HG02973 (cell line): ENCODE data around the gene ZNF488.

Experiments used
- ATAC-seq: cut with Tn5 transposase; IDR thresholded peaks from one replicate; pipeline ENCODE4 v1.9.1; 2021; ENCODE audit warnings: moderate library complexity; ENCODE audit not compliant: unreplicated experiment

Gene ZNF488

DNA sequence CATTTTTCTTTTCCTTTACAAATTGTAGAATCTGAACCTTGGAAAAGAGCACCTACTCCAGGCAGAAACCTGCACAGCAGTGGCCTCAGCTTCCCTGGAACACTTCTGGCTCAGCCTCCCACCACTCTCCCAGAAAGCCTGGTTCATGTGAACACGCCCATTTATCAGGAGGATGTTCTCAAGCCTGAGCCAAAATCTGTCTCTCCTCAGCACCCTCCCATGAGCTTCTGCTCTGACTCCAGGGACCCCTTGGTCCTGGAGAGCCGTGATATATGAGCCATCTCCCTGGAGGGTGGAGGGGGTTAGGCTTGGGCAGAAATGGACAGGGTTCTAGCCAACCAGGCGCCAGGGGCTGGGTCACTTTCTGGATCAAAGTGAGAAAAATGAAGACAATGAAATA is 51.7 kb downstream of the ZNF488 start:
- ATAC-seq = no peak

DNA sequence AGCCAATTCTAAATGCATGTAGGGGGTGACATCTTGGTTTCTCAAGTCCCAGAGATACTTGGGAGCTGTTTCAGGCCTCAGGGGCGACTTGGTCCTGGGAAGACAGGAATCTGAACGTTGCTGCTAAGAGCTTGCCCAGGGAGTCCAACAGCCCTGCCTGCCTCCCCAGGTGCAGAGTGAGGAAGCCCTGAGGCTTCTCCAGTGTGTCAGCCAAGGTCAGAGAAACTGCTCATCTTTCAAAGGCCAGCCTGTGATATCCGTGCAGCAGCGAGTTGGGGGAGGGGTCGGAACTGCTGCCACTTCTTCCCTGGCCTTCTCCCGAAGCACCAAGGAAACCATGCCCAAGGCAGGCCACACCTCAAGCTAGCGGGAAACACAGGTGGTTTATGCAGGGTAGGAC is 52.1 kb downstream of the ZNF488 start:
- ATAC-seq = no peak

DNA sequence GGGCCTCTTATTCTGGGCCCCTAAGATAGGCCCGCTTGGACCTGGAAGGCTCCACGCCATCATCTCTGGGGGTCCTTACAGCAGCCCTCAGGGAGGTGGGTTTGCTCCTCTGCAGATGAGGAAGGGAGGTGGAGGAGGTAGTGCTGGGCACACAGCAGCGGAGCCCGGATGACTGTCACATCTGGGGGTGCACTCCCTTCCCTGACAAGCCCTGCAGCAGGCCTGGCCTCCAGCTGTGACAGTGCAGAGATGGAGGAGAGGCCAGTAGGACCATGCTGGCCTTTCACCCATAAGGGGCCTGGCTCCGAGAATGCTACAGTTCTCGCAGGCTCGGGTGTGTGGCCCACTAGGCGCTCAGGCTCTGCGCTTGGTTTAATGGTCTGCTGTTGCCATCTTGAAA is 52.6 kb downstream of the ZNF488 start:
- no peak for ATAC-seq

DNA sequence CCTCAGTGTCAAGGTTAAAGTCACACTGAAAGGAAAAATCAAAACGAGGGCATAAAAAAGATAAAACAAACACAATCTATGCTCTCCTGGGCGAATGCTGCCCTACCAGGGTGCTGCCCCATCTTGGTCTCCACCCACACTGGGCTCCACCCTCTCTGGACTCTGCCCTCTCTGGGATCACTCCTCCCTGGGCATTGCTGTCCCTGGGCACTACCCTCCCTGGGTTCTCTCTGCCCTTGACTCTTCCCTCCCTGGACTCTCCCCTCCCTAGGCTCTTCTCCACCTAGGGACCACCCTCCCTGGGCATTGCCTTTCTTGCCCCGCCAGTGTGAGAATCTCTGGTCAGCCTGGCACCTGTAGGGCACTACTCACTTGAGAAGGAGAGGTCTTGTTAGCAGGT is 53.3 kb downstream of the ZNF488 start:
- ATAC-seq = no peak

DNA sequence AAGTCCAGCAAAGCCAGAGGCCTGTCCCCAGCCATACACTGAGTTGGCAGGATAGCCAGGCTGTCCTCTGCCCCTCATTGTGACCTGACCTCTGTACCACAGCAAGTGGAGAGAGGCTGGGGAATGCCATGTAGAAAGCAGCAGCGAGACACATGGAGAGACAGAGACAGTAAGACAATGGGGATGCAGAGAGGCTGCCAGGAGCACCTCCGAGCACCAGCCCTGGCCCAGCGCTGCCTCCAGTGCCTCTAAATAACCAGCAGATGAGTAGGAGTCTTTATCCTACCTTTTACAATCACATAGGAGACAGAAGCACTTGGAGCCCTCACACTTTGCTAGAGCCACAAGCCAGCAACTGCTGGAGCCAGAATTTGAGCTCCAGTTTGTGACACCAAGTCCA is 53.7 kb downstream of the ZNF488 start:
- ATAC-seq = no peak

DNA sequence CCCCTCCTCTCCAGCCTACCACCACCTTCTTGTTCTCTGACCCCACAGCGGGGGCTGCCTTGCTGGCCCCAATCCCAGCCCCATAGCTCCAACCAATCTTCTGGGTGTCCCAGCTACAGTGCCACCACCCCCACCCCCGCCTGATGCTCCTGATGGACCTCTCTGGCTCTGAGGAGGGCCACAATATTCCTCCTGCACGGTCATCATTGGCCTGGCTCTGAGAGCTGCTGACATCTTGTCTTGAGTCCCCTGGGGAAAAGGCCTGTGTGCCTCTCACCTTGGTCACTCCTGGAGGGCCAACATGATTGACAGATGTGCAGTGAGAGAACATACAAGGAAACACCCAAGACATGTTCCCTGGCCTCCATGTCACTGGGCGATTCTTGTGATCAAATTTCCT is 54.2 kb downstream of the ZNF488 start:
- ATAC-seq = no peak

DNA sequence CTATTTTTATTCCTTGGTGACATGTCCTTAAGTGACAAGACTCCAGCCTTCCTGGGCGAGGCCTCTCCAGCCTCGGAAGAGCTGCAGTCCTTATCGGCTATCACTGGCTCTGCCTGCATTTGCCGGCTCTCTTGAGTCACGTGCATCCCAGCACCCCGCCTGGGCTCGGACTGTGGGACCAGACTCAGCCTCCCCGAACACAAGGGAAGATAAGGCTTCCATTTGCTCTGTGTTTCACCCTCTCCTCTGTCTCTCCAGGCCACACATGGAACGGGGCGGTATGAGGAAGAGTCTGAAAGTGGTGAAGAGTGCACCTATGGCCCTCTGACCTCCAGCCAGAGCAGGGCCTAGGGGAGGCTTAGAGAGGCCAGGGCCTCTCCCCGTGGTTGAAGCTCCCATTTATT is 57.2 kb downstream of the ZNF488 start:
- ATAC-seq = no peak

DNA sequence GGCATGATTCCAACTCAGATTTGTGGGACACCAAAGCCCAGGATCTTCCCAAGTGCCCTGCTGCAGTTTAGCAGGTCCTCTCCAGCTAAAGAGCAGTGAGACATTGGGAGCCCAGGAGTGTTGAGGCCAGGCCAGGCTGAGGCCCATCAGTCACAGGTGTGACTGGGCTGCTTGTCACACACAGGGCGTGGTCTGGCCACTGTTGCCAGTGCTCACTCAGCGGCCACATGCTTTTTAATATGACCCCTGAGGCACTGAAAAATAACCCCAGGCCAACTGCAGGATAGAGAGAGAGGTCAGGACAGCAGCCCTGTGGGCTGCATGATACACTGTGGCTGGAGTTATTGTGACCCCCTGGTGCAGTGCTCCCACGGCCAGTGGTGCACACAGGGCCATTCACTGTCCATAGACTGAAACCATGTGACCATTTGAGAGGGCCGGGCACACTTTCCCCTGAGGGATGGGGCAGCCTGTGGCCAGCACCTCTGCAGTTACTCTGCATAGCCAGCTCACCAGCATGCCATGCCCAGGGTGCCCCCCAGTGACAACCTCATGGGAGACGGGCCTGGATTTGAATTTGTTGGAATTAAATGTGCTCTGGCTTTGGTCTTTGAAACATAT is 57.7 kb downstream of the ZNF488 start:
- ATAC-seq = no peak

DNA sequence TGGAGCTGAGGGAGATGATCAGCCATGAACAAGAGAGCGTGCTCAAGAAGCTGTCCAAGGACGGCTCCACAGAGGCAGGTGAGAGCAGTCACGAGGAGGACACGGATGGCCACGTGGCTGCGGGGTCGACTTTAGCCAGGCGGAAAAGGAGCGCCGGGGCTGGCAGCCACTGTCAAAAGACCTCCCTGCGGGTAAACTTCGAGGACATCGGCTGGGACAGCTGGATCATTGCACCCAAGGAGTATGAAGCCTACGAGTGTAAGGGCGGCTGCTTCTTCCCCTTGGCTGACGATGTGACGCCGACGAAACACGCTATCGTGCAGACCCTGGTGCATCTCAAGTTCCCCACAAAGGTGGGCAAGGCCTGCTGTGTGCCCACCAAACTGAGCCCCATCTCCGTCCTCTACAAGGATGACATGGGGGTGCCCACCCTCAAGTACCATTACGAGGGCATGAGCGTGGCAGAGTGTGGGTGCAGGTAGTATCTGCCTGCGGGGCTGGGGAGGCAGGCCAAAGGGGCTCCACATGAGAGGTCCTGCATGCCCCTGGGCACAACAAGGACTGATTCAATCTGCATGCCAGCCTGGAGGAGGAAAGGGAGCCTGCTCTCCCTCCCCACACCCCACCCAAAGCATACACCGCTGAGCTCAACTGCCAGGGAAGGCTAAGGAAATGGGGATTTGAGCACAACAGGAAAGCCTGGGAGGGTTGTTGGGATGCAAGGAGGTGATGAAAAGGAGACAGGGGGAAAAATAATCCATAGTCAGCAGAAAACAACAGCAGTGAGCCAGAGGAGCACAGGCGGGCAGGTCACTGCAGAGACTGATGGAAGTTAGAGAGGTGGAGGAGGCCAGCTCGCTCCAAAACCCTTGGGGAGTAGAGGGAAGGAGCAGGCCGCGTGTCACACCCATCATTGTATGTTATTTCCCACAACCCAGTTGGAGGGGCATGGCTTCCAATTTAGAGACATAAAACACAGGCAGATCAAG is 58.5 kb downstream of the ZNF488 start:
- ATAC-seq = no peak

DNA sequence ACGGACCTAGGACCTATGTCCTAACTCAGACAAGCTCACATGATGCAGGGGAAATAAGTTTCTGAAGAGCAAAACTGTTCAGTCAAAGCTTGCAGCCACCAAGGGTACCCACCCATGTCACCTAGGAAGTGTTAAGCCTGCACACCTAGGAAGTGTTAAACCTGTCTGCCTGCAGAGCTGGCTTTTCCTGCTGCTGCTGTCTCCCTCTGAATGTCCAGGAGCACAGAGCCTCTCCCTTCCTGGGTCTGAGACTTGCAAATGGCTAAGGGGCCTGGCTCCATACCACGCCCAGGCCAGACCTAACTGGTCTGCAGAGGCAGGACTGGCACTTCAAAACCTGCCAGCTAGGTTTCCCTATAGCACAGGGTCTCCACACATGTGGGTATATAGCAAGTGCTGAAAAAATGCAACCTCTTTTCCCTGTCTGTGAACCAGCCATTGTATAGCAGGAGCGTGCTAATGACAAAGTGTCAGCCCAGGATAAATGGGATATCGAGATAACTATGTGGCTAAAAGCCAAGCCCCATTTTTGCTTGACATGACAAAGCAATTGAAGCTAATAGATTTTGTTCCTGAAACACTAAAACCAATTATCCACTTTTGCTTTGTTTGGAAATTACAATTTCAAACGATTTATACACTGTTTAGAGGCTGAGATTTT is 60.3 kb downstream of the ZNF488 start:
- ATAC-seq = no peak

DNA sequence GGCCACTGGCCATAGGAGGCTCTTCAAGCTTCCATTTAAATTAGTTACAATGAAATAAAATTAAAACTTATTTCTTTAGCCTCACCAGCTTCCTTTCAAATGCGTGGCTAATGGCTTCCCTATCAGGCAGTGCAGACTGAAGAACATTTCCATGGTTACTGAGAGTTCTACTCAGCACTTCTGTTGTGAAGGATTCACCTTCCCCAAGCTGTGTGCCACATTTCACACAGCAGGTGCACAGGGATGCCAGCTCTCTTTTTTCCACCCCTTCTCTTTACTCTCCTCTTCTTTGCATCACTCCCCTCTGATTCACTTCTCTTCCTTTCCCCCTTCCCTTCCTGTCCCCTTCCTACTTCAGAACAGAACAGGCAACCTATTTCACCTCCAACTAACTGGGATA is 61.0 kb downstream of the ZNF488 start:
- no peak for ATAC-seq

DNA sequence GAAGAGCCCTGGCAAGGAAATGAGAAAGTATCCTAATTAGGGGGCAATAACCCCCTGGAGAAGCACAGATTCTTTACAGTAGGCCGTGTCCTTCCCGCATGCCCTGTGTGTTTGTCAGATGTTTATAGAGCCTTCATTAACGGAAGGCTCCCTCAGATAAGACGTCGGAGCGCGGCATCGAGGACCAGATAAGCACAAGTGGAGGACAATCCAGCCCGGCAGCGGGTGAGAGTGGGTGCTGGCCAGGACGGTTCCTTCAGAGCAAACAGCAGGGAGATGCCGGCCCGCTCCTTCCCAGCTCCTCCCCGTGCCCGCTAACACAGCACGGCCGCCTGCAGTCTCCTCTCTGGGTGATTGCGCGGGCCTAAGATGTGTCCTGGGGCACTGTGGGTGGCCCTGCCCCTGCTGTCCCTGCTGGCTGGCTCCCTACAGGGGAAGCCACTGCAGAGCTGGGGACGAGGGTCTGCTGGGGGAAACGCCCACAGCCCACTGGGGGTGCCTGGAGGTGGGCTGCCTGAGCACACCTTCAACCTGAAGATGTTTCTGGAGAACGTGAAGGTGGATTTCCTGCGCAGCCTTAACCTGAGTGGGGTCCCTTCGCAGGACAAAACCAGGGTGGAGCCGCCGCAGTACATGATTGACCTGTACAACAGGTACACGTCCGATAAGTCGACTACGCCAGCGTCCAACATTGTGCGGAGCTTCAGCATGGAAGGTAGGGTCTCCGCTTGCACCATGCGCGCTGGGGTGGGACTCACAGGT is 61.6 kb downstream of the ZNF488 start, which contains the start of gene GDF2:
GDF2 (plus strand) TSS at position 155 of the 762 bp plus-strand sequence; CDS start at position 370, 215 bp downstream.
- ATAC-seq = no peak

DNA sequence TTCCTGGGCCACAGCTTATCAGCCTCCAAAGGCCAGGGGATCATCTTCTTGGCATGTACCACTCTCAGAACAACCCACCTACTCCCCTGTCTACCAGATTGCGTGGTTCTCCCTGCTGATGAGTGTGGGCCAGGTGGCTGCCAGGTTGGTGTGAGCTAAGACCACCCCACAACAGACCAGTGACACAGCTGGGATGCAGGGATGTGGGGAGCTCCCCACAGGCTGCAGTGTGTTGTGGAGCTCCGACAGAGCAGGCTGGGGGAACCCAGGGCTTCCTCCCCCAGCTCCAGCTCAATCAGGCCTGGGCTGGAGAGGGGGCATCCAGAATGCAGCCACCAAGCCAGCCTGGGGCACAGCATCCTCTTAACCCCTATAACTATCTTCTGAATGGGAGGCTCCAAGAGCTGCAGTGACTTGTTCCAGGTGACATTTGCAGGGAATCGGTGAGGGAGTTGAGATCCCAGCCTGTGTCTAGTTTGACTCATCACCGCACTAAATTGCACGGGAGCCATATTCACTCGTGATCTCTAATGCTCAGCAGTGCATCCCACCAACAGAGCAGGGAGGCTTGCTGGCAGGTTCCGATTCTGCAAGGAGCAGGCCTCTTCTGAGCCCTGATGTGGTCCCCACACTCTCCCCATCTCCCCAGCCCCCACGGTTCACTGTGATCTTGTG is 62.4 kb downstream of the ZNF488 start:
- ATAC-seq = no peak

DNA sequence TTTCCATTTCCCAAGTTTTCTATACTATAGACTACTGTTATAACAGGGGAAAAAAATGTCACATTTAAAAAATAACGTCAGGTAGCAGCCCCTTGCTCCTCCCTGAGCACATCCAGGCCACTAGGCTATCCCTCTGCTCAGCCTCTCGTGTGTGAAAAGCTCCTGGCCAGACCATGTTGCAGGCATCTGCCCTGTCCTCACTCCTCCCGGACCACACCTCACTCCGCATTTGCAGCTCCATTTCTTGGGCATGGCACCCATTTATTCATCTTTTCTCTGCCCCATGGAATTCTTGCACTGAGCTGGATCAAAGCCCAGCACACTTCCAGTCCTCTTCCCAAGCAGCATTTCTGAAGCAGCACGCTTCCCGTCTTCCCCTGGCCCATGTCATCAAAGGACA is 63.3 kb downstream of the ZNF488 start:
- ATAC-seq = no peak

DNA sequence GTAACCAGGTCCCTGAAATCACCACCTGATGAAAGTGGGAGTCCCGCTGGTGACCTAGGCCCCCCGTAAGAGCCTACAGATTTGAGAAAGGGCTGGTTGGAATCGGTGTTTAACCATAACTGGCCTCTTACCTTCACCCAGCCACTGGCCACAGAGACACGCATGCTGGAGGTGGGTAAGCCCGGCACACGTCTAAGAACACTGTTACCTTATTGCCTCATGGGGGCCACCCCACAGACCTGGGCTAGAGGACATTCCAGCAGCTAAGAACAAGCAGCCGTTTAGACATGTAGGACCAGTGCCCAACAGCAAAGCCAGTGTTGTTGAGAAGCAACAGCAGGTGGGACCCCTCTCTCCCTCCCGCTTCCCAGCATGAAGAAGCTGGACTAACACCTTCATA is 64.3 kb downstream of the ZNF488 start:
- ATAC-seq = no peak

DNA sequence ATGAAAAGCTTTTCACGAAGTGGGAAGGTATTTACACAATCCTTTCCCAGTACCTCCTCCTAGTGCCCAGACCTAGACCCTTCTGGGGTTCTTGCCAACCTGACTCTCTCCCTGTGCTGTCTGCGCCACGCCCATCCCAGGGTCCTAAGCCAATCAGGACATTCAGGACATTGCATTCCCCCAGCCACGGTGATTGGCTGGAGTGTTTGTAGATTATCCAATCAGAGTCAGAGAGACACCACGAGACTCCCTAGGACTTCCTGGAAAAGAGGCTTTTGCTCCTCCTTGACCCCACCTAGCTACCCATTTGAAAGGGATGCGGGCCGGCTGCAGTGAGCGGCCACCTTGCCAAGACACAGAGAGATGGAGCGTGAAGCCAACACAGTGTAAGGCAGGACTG is 65.4 kb downstream of the ZNF488 start:
- ATAC-seq = no peak

DNA sequence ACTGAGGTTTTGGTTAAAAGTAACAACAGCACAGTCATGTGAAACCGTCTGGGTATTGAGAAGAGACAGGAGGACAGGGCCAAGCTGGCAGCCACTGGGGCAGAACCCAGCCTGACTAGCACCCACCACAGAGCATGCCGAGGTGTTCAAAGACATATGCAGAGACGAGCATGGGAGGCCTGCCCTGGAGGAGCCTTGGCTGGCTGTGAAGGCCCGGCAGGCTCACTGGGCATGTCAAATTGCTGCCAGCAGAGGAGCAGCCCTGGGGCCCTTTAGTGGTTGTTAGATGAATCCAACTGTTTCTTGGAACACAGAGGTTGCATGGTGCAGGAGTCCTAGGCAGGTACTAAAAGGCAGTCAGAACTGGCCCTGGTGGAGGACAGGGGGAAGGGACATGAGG is 66.8 kb downstream of the ZNF488 start:
- ATAC-seq = no peak

DNA sequence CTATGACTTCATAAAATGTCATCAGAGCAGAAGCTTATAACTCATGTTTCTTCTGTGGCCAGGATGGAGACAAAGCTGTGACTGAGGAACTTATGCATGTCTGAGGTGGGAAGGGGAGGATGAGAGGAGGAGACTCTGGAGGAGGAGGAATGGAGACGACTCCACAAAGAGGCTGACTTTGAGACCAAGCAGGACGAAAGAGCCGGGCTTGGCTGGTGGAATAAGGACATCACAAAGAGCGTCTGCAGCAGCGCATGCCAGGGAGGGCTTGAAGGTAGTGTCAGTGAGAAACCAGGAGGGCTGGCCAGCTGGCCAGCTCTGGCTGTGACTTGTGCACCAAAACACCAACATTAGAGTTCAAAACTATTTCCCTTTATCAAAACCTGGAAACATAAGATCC is 68.0 kb downstream of the ZNF488 start:
- ATAC-seq = no peak
